ENCODE results near the gene RERG. TPM values are rescaled to one million over a fixed set of nuclear protein-coding genes. Genes with fewer than 3 reads are reported as not detected.
A peak's percentile ranks its signal among the peaks of the same experiment; 100 is the strongest.

The RERG gene
- 19.6 TPM for total RNA-seq
- long read RNA-seq, transcript RERG-201 (5 exons, 2,264 nt), result major isoform, 15 of 24 reads
- long read RNA-seq, partial matches to known transcripts, result 0 of 24 reads
- long read RNA-seq, other reads (novel, unspliced or antisense), result 8 of 24 reads

- intact Hi-C loops (cut with DNase I), result no loop called here
- Histone ChIP-seq H3K9me3 (no peaks in the 10 kb centered on the region), H3K4me3 (peak within 1 kb of the TSS; percentile 54), H3K27ac (peak within 1 kb of the TSS; percentile 82), H3K36me3 (no peaks in the 10 kb centered on the region), H3K27me3 (no peaks in the 10 kb centered on the region), H3K4me1 (no peaks in the 10 kb centered on the region)
- ATAC-seq (peak; percentile 100), DNase-seq (peak; percentile 89)
- peak; percentile 97 for TF ChIP-seq CTCF (IDR thresholded peaks at IDR 0.05)
These were observed at the start of gene RERG for GRCh38 chr12:15220915-15221885. RERG (minus strand) TSS chr12:15221417; CDS start chr12:15217489, 3,928 bp downstream.

- H3K36me3 ChIP-seq, result no peaks in the 10 kb centered on the region
- no peak for TF ChIP-seq CTCF (IDR thresholded peaks at IDR 0.05)
- no peak overlapping the region for H3K4me3 ChIP-seq
- H3K9me3 ChIP-seq, result no peaks in the 10 kb centered on the region
- ATAC-seq (no peak), DNase-seq (no peak)
- H3K4me1 ChIP-seq, result peaks cover 4% of the 10 kb centered on the region
- H3K27ac ChIP-seq, result no peak overlapping the region
- H3K27me3 ChIP-seq, result no peaks in the 10 kb centered on the region
- intact Hi-C loops (cut with DNase I), result loop anchor here (10.0 kb wide), 1 partner anchor 584 kb away; no protein-coding TSS in a partner anchor
These were observed 49.4 kb upstream of the RERG start for GRCh38 chr12:15270591-15270990.

GRCh38 chr12:15268927-15269552 is 47.8 kb upstream of the RERG start:
- Histone ChIP-seq H3K27me3 (no peaks in the 10 kb centered on the region), H3K27ac (no peak overlapping the region), H3K9me3 (no peaks in the 10 kb centered on the region), H3K4me1 (peaks cover 2% of the 10 kb centered on the region), H3K36me3 (no peaks in the 10 kb centered on the region), H3K4me3 (no peak overlapping the region)
- DNase-seq, result no peak
- peak; percentile 94 for ATAC-seq
- intact Hi-C loops (cut with DNase I), result no loop called here
- TF ChIP-seq CTCF (IDR thresholded peaks at IDR 0.05), result peak; percentile 87

GRCh38 chr12:15268309-15268708 is 47.1 kb upstream of the RERG start:
- Histone ChIP-seq H3K36me3 (no peaks in the 10 kb centered on the region), H3K9me3 (no peaks in the 10 kb centered on the region), H3K4me3 (no peak overlapping the region), H3K4me1 (no peaks in the 10 kb centered on the region), H3K27me3 (no peaks in the 10 kb centered on the region), H3K27ac (no peak overlapping the region)
- no peak for DNase-seq
- intact Hi-C loops (cut with DNase I), result no loop called here
- no peak for TF ChIP-seq CTCF (IDR thresholded peaks at IDR 0.05)
- no peak for ATAC-seq

GRCh38 chr12:15265875-15266274 is 44.7 kb upstream of the RERG start:
- Histone ChIP-seq H3K27ac (no peak overlapping the region), H3K27me3 (no peaks in the 10 kb centered on the region), H3K36me3 (no peaks in the 10 kb centered on the region), H3K4me3 (no peak overlapping the region), H3K9me3 (no peaks in the 10 kb centered on the region), H3K4me1 (no peaks in the 10 kb centered on the region)
- TF ChIP-seq CTCF (IDR thresholded peaks at IDR 0.05), result no peak
- intact Hi-C loops (cut with DNase I), result no loop called here
- ATAC-seq (no peak), DNase-seq (no peak)

Data from upper lobe of right lung (tissue), 1 donor.